WTC11 (cell line): ENCODE data around the gene GRM4. TPM values are rescaled to one million over a fixed set of nuclear protein-coding genes. Genes with fewer than 3 reads are reported as not detected.

ENCODE experiments used
- ATAC-seq: fragments of 200-7000 bp; cut with Tn5 transposase; 2 replicates; pipeline ENCODE4 v1.10.0; 2021; ENCODE audit warnings: mild to moderate bottlenecking, moderate library complexity
- CTCF ChIA-PET: fragments of 300-600 bp; sonication (Branson Sonifier 250); formaldehyde crosslinking; loops from one replicate; lab custom pipeline; 2021; ENCODE audit warnings: antibody characterized with exemption; lab: Charles Lee
- POLR2A ChIA-PET: fragments of 350-600 bp; sonication (Branson Sonifier 250); formaldehyde crosslinking; loops from one replicate; lab custom pipeline; 2021; ENCODE audit warnings: antibody characterized with exemption; lab: Charles Lee
- DNase-seq: peaks from one replicate; pipeline ENCODE4 v3.0.0; 2021; ENCODE audit warnings: low spot score
- H3K27ac Mint-ChIP-seq: 2 replicates; pipeline ENCODE4 v1.8.0; 2021; ENCODE audit warnings: mixed read lengths
- H3K27me3 Mint-ChIP-seq: 2 replicates; pipeline ENCODE4 v1.8.0; 2021; ENCODE audit warnings: low read depth, mild to moderate bottlenecking, moderate library complexity, mixed read lengths
- H3K36me3 Mint-ChIP-seq: 2 replicates; pipeline ENCODE4 v1.8.0; 2021; ENCODE audit warnings: mixed read lengths
- H3K4me1 Mint-ChIP-seq: 2 replicates; pipeline ENCODE4 v1.8.0; 2022; ENCODE audit warnings: mixed read lengths
- H3K4me3 Mint-ChIP-seq: 2 replicates; pipeline ENCODE4 v1.8.0; 2021; ENCODE audit warnings: mild to moderate bottlenecking, moderate library complexity, mixed read lengths
- H3K9me3 Mint-ChIP-seq: 2 replicates; pipeline ENCODE4 v1.8.0; 2021; ENCODE audit warnings: mixed read lengths
- ATF1 ChIP-seq: sonication (generic); formaldehyde crosslinking; IDR thresholded peaks from 2 replicates; pipeline ENCODE4 v1.8.1; 2023; ENCODE audit warnings: mild to moderate bottlenecking, moderate library complexity, missing genetic modification reagents
- ATF6 ChIP-seq: sonication (generic); formaldehyde crosslinking; IDR thresholded peaks from 2 replicates; pipeline ENCODE4 v1.8.1; 2023; ENCODE audit warnings: mild to moderate bottlenecking, missing genetic modification reagents
- CREB1 ChIP-seq: sonication (generic); formaldehyde crosslinking; IDR thresholded peaks from 2 replicates; pipeline ENCODE4 v1.8.0; 2023; ENCODE audit warnings: mild to moderate bottlenecking, missing genetic modification reagents
- CTCF ChIP-seq: fragments of 200-600 bp; IDR thresholded peaks from 2 replicates; pipeline ENCODE4 v1.8.0; 2022; ENCODE audit warnings: antibody characterized with exemption
- ESRRA ChIP-seq: sonication (generic); formaldehyde crosslinking; IDR thresholded peaks from 2 replicates; pipeline ENCODE4 v1.8.1; 2022; ENCODE audit warnings: mild to moderate bottlenecking, missing genetic modification reagents, borderline replicate concordance
- ETV6 ChIP-seq: sonication (generic); formaldehyde crosslinking; IDR thresholded peaks from 2 replicates; pipeline ENCODE4 v1.8.1; 2022; ENCODE audit warnings: mild to moderate bottlenecking, missing genetic modification reagents
- FOXJ3 ChIP-seq: sonication (generic); formaldehyde crosslinking; IDR thresholded peaks from 2 replicates; pipeline ENCODE4 v1.9.0; 2021; ENCODE audit warnings: missing genetic modification reagents, mild to moderate bottlenecking, borderline replicate concordance
- FOXP1 ChIP-seq: sonication (generic); formaldehyde crosslinking; IDR thresholded peaks from 2 replicates; pipeline ENCODE4 v1.8.0; 2022; ENCODE audit warnings: missing genetic modification reagents, mild to moderate bottlenecking, moderate library complexity, borderline replicate concordance
- GTF2I ChIP-seq: fragments of 250-450 bp; sonication (Bioruptor Pico); conservative IDR thresholded peaks from 2 replicates; pipeline ENCODE4 v1.4.0; 2021; ENCODE audit warnings: mild to moderate bottlenecking
- JUN ChIP-seq: sonication (generic); formaldehyde crosslinking; IDR thresholded peaks from 2 replicates; pipeline ENCODE4 v1.8.0; 2023; ENCODE audit warnings: mild to moderate bottlenecking, missing genetic modification reagents
- KAT7 ChIP-seq: sonication (generic); formaldehyde crosslinking; IDR thresholded peaks from 2 replicates; pipeline ENCODE4 v1.8.1; 2023; ENCODE audit warnings: missing genetic modification reagents, mild to moderate bottlenecking, borderline replicate concordance
- NR2C2 ChIP-seq: sonication (generic); formaldehyde crosslinking; IDR thresholded peaks from 2 replicates; pipeline ENCODE4 v1.8.0; 2022; ENCODE audit warnings: mild to moderate bottlenecking, missing genetic modification reagents
- PRRX2 ChIP-seq: fragments of 250-450 bp; sonication (Bioruptor Pico); IDR thresholded peaks from 2 replicates; pipeline ENCODE4 v1.8.0; 2021; ENCODE audit warnings: mild to moderate bottlenecking
- SMAD3 ChIP-seq: sonication (generic); formaldehyde crosslinking; IDR thresholded peaks from 2 replicates; pipeline ENCODE4 v1.8.0; 2022; ENCODE audit warnings: missing genetic modification reagents, mild to moderate bottlenecking, borderline replicate concordance
- TEAD1 ChIP-seq: sonication (generic); formaldehyde crosslinking; IDR thresholded peaks from 2 replicates; pipeline ENCODE4 v1.8.0; 2022; ENCODE audit warnings: mild to moderate bottlenecking, missing genetic modification reagents
- ZNF138 ChIP-seq: sonication (generic); formaldehyde crosslinking; conservative IDR thresholded peaks from 2 replicates; pipeline ENCODE4 v1.8.1; 2022; ENCODE audit warnings: mild to moderate bottlenecking, moderate library complexity, missing genetic modification reagents
- ZNF232 ChIP-seq: sonication (generic); formaldehyde crosslinking; IDR thresholded peaks from 2 replicates; pipeline ENCODE4 v1.8.0; 2022; ENCODE audit warnings: mild to moderate bottlenecking, missing genetic modification reagents
- ZNF263 ChIP-seq: sonication (generic); formaldehyde crosslinking; IDR thresholded peaks from 2 replicates; pipeline ENCODE4 v1.8.1; 2022; ENCODE audit warnings: low read depth, mild to moderate bottlenecking, moderate library complexity, missing genetic modification reagents
- total RNA-seq: library from RNA; stranded (reverse); gene quantifications from 3 replicates; pipeline ENCODE4 v1.2.3, GENCODE V29; 2021
- TF ChIP-seq, protein P1 (sequence below): sonication (generic); formaldehyde crosslinking; IDR thresholded peaks from 2 replicates; pipeline ENCODE4 v1.8.0; 2022; ENCODE audit warnings: mild to moderate bottlenecking, missing genetic modification reagents
- TF ChIP-seq, protein P2 (sequence below): fragments of 250-450 bp; sonication (Bioruptor Pico); IDR thresholded peaks from 2 replicates; pipeline ENCODE4 v2.1.2; 2022; ENCODE audit warnings: mild to moderate bottlenecking, moderate library complexity
- TF ChIP-seq, protein P3 (sequence below): fragments of 250-450 bp; sonication (Bioruptor Pico); IDR thresholded peaks from 2 replicates; pipeline ENCODE4 v1.8.0; 2021; ENCODE audit warnings: mild to moderate bottlenecking
- TF ChIP-seq, protein P4 (sequence below): fragments of 250-450 bp; sonication (Bioruptor Pico); IDR thresholded peaks from 2 replicates; pipeline ENCODE4 v1.9.0; 2021; ENCODE audit warnings: mild to moderate bottlenecking
- TF ChIP-seq, protein P5 (sequence below): sonication (generic); formaldehyde crosslinking; IDR thresholded peaks from 2 replicates; pipeline ENCODE4 v1.8.0; 2023; ENCODE audit warnings: missing genetic modification reagents

The GRM4 gene
- total RNA-seq, 1 experiment from 2014 or later: 34.5 TPM

DNA sequence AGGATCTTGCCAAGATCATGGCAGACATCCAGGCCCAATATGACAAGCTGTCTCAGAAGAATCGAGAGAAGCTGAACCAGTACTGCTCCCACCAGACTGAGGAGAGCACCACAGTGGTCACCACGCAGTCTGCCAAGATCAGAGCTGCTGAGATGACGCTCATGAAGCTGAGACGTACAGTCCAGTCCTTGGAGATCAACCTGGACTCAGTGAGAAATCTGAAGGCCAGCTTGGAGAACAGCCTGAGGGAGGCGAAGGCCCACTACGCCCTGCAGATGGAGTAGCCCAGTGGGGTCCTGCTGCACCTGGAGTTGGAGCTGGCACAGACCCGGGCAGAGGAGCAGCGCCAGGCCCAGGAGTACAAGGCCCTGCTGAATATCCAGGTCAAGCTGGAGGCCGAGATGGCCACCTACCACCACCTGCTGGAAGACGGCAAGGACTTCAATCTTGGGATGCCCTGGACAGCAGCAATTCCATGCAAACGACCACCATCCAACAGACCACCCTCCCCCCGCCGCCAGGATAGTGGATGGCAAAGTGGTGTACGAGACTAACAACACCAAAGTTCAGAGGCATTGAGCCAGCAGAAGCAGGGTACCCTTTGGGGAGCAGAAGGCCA is 44.7 kb upstream of the GRM4 start:
- ATAC-seq (peak; percentile 46), DNase-seq (no peak)
- ChIA-PET CTCF (interaction anchor here (0.6 to 3.4 kb wide), 7 partner anchors 27 to 225 kb away, joined by 3 to 19 read pairs (median 3); partner anchors contain the start of gene SMIM29), POLR2A (interaction anchor here (0.5 kb wide), 1 partner anchor 161 kb away, joined by 6 read pairs; no protein-coding TSS in a partner anchor)
- H3K4me1 Mint-ChIP-seq: 0 out of 2 replicates have a peak, but pooled peaks cover 3% of the 10 kb centered on the region
- no peaks in the 10 kb centered on the region for H3K9me3 Mint-ChIP-seq
- H3K4me3 Mint-ChIP-seq: no peak overlapping the region
- TF ChIP-seq, protein P1, sequence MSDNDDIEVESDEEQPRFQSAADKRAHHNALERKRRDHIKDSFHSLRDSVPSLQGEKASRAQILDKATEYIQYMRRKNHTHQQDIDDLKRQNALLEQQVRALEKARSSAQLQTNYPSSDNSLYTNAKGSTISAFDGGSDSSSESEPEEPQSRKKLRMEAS: no peak
- TF ChIP-seq ETV6 (CRISPR knock-in tag) (no peak), ESRRA (CRISPR knock-in tag) (no peak), FOXP1 (CRISPR knock-in tag) (no peak)
- TF ChIP-seq, protein P2, sequence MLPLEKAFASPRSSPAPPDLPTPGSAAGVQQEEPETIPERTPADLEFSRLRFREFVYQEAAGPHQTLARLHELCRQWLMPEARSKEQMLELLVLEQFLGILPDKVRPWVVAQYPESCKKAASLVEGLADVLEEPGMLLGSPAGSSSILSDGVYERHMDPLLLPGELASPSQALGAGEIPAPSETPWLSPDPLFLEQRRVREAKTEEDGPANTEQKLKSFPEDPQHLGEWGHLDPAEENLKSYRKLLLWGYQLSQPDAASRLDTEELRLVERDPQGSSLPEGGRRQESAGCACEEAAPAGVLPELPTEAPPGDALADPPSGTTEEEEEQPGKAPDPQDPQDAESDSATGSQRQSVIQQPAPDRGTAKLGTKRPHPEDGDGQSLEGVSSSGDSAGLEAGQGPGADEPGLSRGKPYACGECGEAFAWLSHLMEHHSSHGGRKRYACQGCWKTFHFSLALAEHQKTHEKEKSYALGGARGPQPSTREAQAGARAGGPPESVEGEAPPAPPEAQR (CRISPR knock-in tag): no peak
- no peaks in the 10 kb centered on the region for H3K36me3 Mint-ChIP-seq
- H3K27me3 Mint-ChIP-seq: peaks cover 4% of the 10 kb centered on the region
- no peak overlapping the region for H3K27ac Mint-ChIP-seq

DNA sequence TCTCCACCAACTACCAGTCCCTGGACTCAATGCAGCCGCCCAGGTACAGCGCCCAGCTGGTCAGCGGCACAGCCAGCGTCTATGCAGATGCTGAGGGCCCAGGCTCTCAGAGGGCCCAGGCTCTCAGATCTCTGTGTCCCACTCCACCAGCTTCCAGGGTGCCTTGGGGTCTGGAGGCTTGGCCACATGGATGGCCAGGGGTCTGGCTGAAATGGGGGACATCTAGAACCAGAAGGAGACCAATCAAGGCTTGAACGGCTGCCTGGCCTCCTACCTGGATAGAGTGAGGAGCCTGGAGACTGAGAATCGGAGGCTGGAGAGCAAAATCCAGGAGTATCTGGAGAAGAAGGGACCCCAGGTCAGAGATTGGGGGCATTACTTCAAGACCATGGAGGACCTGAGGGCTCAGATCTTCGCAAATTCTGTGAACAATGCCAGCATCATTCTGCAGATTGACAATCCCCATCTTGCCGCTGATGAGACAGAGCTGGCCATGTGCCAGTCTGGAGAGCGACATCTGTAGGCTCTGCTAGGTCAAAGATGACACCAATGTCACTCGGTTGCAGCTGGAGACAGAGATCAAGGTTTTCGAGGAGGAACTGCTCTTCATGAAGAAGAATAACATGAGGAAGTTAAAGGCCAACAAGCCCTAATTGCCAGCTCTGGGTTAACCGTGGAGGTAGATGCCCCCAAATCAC is 44.1 kb upstream of the GRM4 start:
- no peaks in the 10 kb centered on the region for H3K27me3 Mint-ChIP-seq
- TF ChIP-seq FOXJ3 (CRISPR knock-in tag): no peak
- TF ChIP-seq KAT7: no peak
- no peak for TF ChIP-seq PRRX2 (CRISPR knock-in tag)
- TF ChIP-seq, protein P3, sequence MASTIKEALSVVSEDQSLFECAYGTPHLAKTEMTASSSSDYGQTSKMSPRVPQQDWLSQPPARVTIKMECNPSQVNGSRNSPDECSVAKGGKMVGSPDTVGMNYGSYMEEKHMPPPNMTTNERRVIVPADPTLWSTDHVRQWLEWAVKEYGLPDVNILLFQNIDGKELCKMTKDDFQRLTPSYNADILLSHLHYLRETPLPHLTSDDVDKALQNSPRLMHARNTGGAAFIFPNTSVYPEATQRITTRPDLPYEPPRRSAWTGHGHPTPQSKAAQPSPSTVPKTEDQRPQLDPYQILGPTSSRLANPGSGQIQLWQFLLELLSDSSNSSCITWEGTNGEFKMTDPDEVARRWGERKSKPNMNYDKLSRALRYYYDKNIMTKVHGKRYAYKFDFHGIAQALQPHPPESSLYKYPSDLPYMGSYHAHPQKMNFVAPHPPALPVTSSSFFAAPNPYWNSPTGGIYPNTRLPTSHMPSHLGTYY (CRISPR knock-in tag): no peak
- TF ChIP-seq GTF2I (CRISPR knock-in tag): no peak
- no peak for TF ChIP-seq JUN (CRISPR knock-in tag)
- no peak for TF ChIP-seq NR2C2 (CRISPR knock-in tag)
- no peak for TF ChIP-seq ZNF232 (CRISPR knock-in tag)
- no peak for TF ChIP-seq SMAD3 (CRISPR knock-in tag)
- TF ChIP-seq, protein P4, sequence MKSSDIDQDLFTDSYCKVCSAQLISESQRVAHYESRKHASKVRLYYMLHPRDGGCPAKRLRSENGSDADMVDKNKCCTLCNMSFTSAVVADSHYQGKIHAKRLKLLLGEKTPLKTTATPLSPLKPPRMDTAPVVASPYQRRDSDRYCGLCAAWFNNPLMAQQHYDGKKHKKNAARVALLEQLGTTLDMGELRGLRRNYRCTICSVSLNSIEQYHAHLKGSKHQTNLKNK (CRISPR knock-in tag): no peak
- no peak for TF ChIP-seq ZNF263 (CRISPR knock-in tag)
- no peak for TF ChIP-seq ZNF138
- no peak for TF ChIP-seq ATF1 (CRISPR knock-in tag)
- TF ChIP-seq, protein P5, sequence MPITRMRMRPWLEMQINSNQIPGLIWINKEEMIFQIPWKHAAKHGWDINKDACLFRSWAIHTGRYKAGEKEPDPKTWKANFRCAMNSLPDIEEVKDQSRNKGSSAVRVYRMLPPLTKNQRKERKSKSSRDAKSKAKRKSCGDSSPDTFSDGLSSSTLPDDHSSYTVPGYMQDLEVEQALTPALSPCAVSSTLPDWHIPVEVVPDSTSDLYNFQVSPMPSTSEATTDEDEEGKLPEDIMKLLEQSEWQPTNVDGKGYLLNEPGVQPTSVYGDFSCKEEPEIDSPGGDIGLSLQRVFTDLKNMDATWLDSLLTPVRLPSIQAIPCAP: no peak
- no peak for TF ChIP-seq TEAD1 (CRISPR knock-in tag)
- no peak for TF ChIP-seq CTCF
- no peak for TF ChIP-seq ATF6 (CRISPR knock-in tag)
- TF ChIP-seq CREB1 (CRISPR knock-in tag): no peak

More for the DNA sequence above, 44.1 kb upstream of the GRM4 start:
- ATAC-seq (no peak), DNase-seq (no peak)
- Mint-ChIP-seq H3K4me3 (no peak overlapping the region), H3K4me1 (no peaks in the 10 kb centered on the region), H3K27ac (no peak overlapping the region), H3K36me3 (no peaks in the 10 kb centered on the region), H3K9me3 (no peaks in the 10 kb centered on the region)
- ChIA-PET CTCF (interaction anchor here (0.9 to 3.4 kb wide), 4 partner anchors 27 to 225 kb away, joined by 3 to 19 read pairs (median 4); no protein-coding TSS in a partner anchor), POLR2A (no interaction called here)
